SJSA1 (cell line): Measurements from ENCODE around the gene ATP13A3. TPM values are rescaled to one million over a fixed set of nuclear protein-coding genes. Genes with fewer than 3 reads are reported as not detected.

Experiments used
- DNase-seq, 2 experiments: peaks; one replicate each; pipeline ENCODE4 v3.0.0-alpha.2; 2015 to 2020; ENCODE audit warnings: low spot score in 2 of 2, low read depth in 1 of 2
- H3K27ac ChIP-seq: fragments of 250-450 bp; sonication (Bioruptor Pico); 2 replicates; pipeline ENCODE4 v1.5.1; 2020; ENCODE audit warnings: mild to moderate bottlenecking, moderate library complexity
- H3K27me3 ChIP-seq: fragments of 250-450 bp; sonication (Bioruptor Pico); replicated peaks from 2 replicates; pipeline ENCODE4 v1.5.1; 2020; ENCODE audit warnings: mild to moderate bottlenecking, moderate library complexity
- H3K36me3 ChIP-seq: fragments of 250-450 bp; sonication (Bioruptor Pico); 2 replicates; pipeline ENCODE4 v1.5.1; 2020; ENCODE audit warnings: mild to moderate bottlenecking
- H3K4me1 ChIP-seq: fragments of 250-450 bp; sonication (Bioruptor Pico); replicated peaks from 2 replicates; pipeline ENCODE4 v1.6.1; 2021; ENCODE audit warnings: mild to moderate bottlenecking
- H3K4me3 ChIP-seq: fragments of 250-450 bp; sonication (Bioruptor Pico); 2 replicates; pipeline ENCODE4 v1.5.1; 2020; ENCODE audit warnings: mild to moderate bottlenecking
- H3K9me3 ChIP-seq: fragments of 250-450 bp; sonication (Bioruptor Pico); replicated peaks from 2 replicates; pipeline ENCODE4 v1.5.1; 2020; ENCODE audit warnings: mild to moderate bottlenecking
- total RNA-seq: library from RNA; depleted of rRNA; stranded (reverse); fragments of >200 nt; shearing (Covaris generic); gene quantifications from 2 replicates; pipeline ENCODE4 v1.2.3, GENCODE V29; 2014

ATP13A3 gene
- total RNA-seq, 1 experiment from 2014 or later, result 135 TPM

- peak within 1 kb of the TSS; percentile 30; the same call in 1 of the 2 replicates for H3K27ac ChIP-seq
- peak; percentile 49 to 79 for DNase-seq
These were observed 117.1 kb downstream of the ATP13A3 start, which contains the start of gene LRRC15 for GRCh38 chr3:194369522-194370279. Gene LRRC15, minus strand, starts transcription at chr3:194369743. Its CDS starts 8,700 bp downstream, at chr3:194361043.

GRCh38 chr3:194368918-194369317 lies 117.9 kb downstream of the ATP13A3 start:
- Histone ChIP-seq H3K36me3 (no peaks in the 10 kb centered on the region), H3K4me3 (no peak overlapping the region), H3K27me3 (no peaks in the 10 kb centered on the region), H3K27ac (no peak overlapping the region), H3K4me1 (peaks cover 49% of the 10 kb centered on the region), H3K9me3 (no peaks in the 10 kb centered on the region)
- DNase-seq, result no peak

More at GRCh38 chr3:194369522-194370279, 117.1 kb downstream of the ATP13A3 start, which contains the start of gene LRRC15:
- Histone ChIP-seq H3K4me3 (no peak within 1 kb of the TSS), H3K9me3 (no peaks in the 10 kb centered on the region), H3K36me3 (no peaks in the 10 kb centered on the region), H3K4me1 (peaks cover 42% of the 10 kb centered on the region), H3K27me3 (no peaks in the 10 kb centered on the region)

GRCh38 chr3:194367992-194368841 lies 118.6 kb downstream of the ATP13A3 start:
- Histone ChIP-seq H3K27ac (no peak overlapping the region), H3K36me3 (no peaks in the 10 kb centered on the region), H3K9me3 (no peaks in the 10 kb centered on the region), H3K4me1 (peaks cover 49% of the 10 kb centered on the region), H3K4me3 (no peak overlapping the region), H3K27me3 (no peaks in the 10 kb centered on the region)
- no peak for DNase-seq

GRCh38 chr3:194365978-194366490 lies 120.8 kb downstream of the ATP13A3 start:
- peaks cover 47% of the 10 kb centered on the region for H3K4me1 ChIP-seq
- H3K4me3 ChIP-seq, result no peak overlapping the region
- H3K27ac ChIP-seq, result no peak overlapping the region
- no peaks in the 10 kb centered on the region for H3K27me3 ChIP-seq
- no peak for DNase-seq
- no peaks in the 10 kb centered on the region for H3K36me3 ChIP-seq
- H3K9me3 ChIP-seq, result no peaks in the 10 kb centered on the region

GRCh38 chr3:194365526-194365925 lies 121.3 kb downstream of the ATP13A3 start:
- H3K9me3 ChIP-seq, result no peaks in the 10 kb centered on the region
- H3K4me3 ChIP-seq, result no peak overlapping the region
- H3K4me1 ChIP-seq, result peaks cover 42% of the 10 kb centered on the region
- no peak overlapping the region for H3K27ac ChIP-seq
- H3K27me3 ChIP-seq, result no peaks in the 10 kb centered on the region
- no peak for DNase-seq
- no peaks in the 10 kb centered on the region for H3K36me3 ChIP-seq

GRCh38 chr3:194364652-194365434 lies 122.0 kb downstream of the ATP13A3 start:
- no peaks in the 10 kb centered on the region for H3K9me3 ChIP-seq
- H3K4me1 ChIP-seq, result peaks cover 35% of the 10 kb centered on the region
- H3K27ac ChIP-seq, result no peak overlapping the region
- H3K36me3 ChIP-seq, result no peaks in the 10 kb centered on the region
- H3K4me3 ChIP-seq, result no peak overlapping the region
- no peaks in the 10 kb centered on the region for H3K27me3 ChIP-seq
- peak; percentile 49 to 66 for DNase-seq

GRCh38 chr3:194364314-194364651 lies 122.5 kb downstream of the ATP13A3 start:
- Histone ChIP-seq H3K36me3 (no peaks in the 10 kb centered on the region), H3K27ac (no peak overlapping the region), H3K4me1 (peaks cover 30% of the 10 kb centered on the region), H3K27me3 (no peaks in the 10 kb centered on the region), H3K4me3 (no peak overlapping the region), H3K9me3 (no peaks in the 10 kb centered on the region)
- DNase-seq, result no peak

- Histone ChIP-seq H3K27me3 (no peaks in the 10 kb centered on the region), H3K36me3 (no peaks in the 10 kb centered on the region), H3K27ac (no peak overlapping the region), H3K4me1 (peaks cover 15% of the 10 kb centered on the region), H3K9me3 (no peaks in the 10 kb centered on the region), H3K4me3 (no peak overlapping the region)
- no peak for DNase-seq
These were observed 126.2 kb downstream of the ATP13A3 start for GRCh38 chr3:194360568-194360967.

GRCh38 chr3:194357681-194358080 lies 129.1 kb downstream of the ATP13A3 start:
- H3K9me3 ChIP-seq, result no peaks in the 10 kb centered on the region
- H3K27ac ChIP-seq, result no peak overlapping the region
- H3K27me3 ChIP-seq, result no peaks in the 10 kb centered on the region
- H3K36me3 ChIP-seq, result no peaks in the 10 kb centered on the region
- no peaks in the 10 kb centered on the region for H3K4me1 ChIP-seq
- H3K4me3 ChIP-seq, result no peak overlapping the region
- DNase-seq, result no peak

- Histone ChIP-seq H3K4me1 (no peaks in the 10 kb centered on the region), H3K4me3 (no peak overlapping the region), H3K27ac (no peak overlapping the region), H3K9me3 (no peaks in the 10 kb centered on the region), H3K27me3 (no peaks in the 10 kb centered on the region), H3K36me3 (no peaks in the 10 kb centered on the region)
- no peak for DNase-seq
These were observed 131.4 kb downstream of the ATP13A3 start for GRCh38 chr3:194355379-194355778.

- Histone ChIP-seq H3K27me3 (no peaks in the 10 kb centered on the region), H3K4me3 (no peak overlapping the region), H3K27ac (no peak overlapping the region), H3K9me3 (no peaks in the 10 kb centered on the region), H3K4me1 (no peaks in the 10 kb centered on the region), H3K36me3 (no peaks in the 10 kb centered on the region)
- DNase-seq, result no peak
These were observed 132.5 kb downstream of the ATP13A3 start for GRCh38 chr3:194354315-194354714.
